A673 (cell line): ENCODE results near the gene ASB6. TPM values are rescaled to one million over a fixed set of nuclear protein-coding genes. Genes with fewer than 3 reads are reported as not detected.
A peak's percentile ranks its signal among the peaks of the same experiment; 100 is the strongest.

Source experiments
- BruUV-seq: library from RNA; stranded (reverse); fragments of 400-500 nt; replicated peaks from 2 replicates; lab custom pipeline; 2021; lab: Mats Ljungman, UMichigan
- CTCF ChIA-PET: fragments of 300-600 bp; sonication (Branson Sonifier 250); formaldehyde crosslinking; loops from one replicate; lab custom pipeline; 2022; ENCODE audit warnings: antibody characterized with exemption; lab: Charles Lee
- POLR2A ChIA-PET: fragments of 300-600 bp; sonication (Branson Sonifier 250); formaldehyde crosslinking; loops from one replicate; lab custom pipeline; 2022; ENCODE audit warnings: antibody characterized with exemption; ENCODE audit not compliant: low non-redundant PET; lab: Charles Lee
- DNase-seq: peaks from one replicate; pipeline ENCODE4 v3.0.0-alpha.2; 2015; ENCODE audit warnings: low spot score
- H3K27ac ChIP-seq: fragments of 200-600 bp; sonication (generic); 2 replicates; pipeline ENCODE4 v1.5.1; 2016; ENCODE audit warnings: mixed run types, low read depth, mild to moderate bottlenecking, mixed read lengths, antibody characterized with exemption, low read length; ENCODE audit not compliant: poor library complexity, severe bottlenecking
- H3K27me3 ChIP-seq: fragments of 200-600 bp; sonication (generic); replicated peaks from 2 replicates; pipeline ENCODE4 v1.6.1; 2017; ENCODE audit warnings: mixed run types, low read depth, mild to moderate bottlenecking, mixed read lengths, antibody characterized with exemption, low read length; ENCODE audit not compliant: insufficient read depth, poor library complexity
- H3K36me3 ChIP-seq: fragments of 200-600 bp; sonication (generic); 2 replicates; pipeline ENCODE4 v1.6.1; 2016; ENCODE audit warnings: mixed run types, mild to moderate bottlenecking, mixed read lengths, antibody characterized with exemption, low read length; ENCODE audit not compliant: insufficient read depth, poor library complexity, severe bottlenecking
- H3K4me1 ChIP-seq: fragments of 200-600 bp; sonication (generic); 2 replicates; pipeline ENCODE4 v1.6.1; 2017; ENCODE audit warnings: mixed run types, mild to moderate bottlenecking, mixed read lengths, antibody characterized with exemption, low read length; ENCODE audit not compliant: insufficient read depth, poor library complexity, severe bottlenecking
- H3K4me3 ChIP-seq: fragments of 200-600 bp; sonication (generic); 2 replicates; pipeline ENCODE4 v1.5.1; 2016; ENCODE audit warnings: low read depth, mixed run types, mild to moderate bottlenecking, mixed read lengths, low read length; ENCODE audit not compliant: poor library complexity, severe bottlenecking
- H3K9me3 ChIP-seq: fragments of 200-600 bp; sonication (generic); 2 replicates; pipeline ENCODE4 v1.6.1; 2016; ENCODE audit warnings: mixed run types, low read depth, mild to moderate bottlenecking, mixed read lengths, antibody characterized with exemption, low read length; ENCODE audit not compliant: poor library complexity, severe bottlenecking
- EZH2 ChIP-seq: fragments of 200-600 bp; sonication (generic); IDR thresholded peaks from 2 replicates; pipeline ENCODE4 v1.6.1; 2017; ENCODE audit warnings: borderline replicate concordance, low read depth, mild to moderate bottlenecking, mixed read lengths, antibody characterized with exemption, low read length; ENCODE audit not compliant: poor library complexity, severe bottlenecking
- intact Hi-C: fragments of 100-400 bp; cut with micrococcal nuclease; formaldehyde crosslinking; loops from one replicate; pipeline ENCODE4 v1.10.0; 2022; ENCODE audit not compliant: unreplicated experiment
- total RNA-seq: library from RNA; stranded (reverse); gene quantifications from 2 replicates; pipeline ENCODE4 v1.2.3, GENCODE V29; 2021
- TF ChIP-seq, protein P1 (sequence below): fragments of 300-800, 200-600 bp; sonication (generic); conservative IDR thresholded peaks from 2 replicates; pipeline ENCODE4 v1.5.1; 2017; ENCODE audit warnings: low read depth, mild to moderate bottlenecking, antibody characterized with exemption, low read length, moderate library complexity, mixed read lengths

Gene ASB6
- total RNA-seq, 1 experiment from 2014 or later = 36.5 TPM

DNA sequence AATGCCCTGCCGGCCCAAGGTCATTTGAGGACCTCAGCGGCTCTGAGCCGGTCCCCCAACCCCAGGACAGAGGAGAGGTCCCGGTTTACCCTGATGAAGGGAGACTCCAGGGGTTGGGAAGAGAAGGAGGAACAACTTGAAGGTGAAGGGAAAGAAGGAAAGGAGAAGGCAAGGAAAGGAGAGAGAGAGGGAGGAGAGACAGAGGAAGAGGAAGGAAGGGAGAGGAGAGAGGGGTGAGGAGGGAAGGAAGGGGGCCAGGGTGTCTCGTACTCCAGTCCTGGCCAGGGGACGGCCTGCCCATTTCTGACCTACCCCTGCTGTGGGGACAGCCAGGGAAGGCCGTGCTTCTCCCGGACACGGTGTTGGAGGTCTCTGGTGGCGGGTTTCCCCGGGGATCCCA is 25.4 kb upstream of the ASB6 start:
- BruUV-seq = no TSS peak
- intact Hi-C loops = no loop called here
- Histone ChIP-seq H3K27me3 (no peaks in the 10 kb centered on the region), H3K4me1 (peaks cover 46% of the 10 kb centered on the region), H3K4me3 (peak overlapping the region; percentile 54), H3K36me3 (no peaks in the 10 kb centered on the region), H3K27ac (peak overlapping the region; percentile 58), H3K9me3 (no peaks in the 10 kb centered on the region)
- POLR2A ChIA-PET = no interaction called here
- DNase-seq = no peak
- TF ChIP-seq EZH2 = no peak
- TF ChIP-seq, protein P1, sequence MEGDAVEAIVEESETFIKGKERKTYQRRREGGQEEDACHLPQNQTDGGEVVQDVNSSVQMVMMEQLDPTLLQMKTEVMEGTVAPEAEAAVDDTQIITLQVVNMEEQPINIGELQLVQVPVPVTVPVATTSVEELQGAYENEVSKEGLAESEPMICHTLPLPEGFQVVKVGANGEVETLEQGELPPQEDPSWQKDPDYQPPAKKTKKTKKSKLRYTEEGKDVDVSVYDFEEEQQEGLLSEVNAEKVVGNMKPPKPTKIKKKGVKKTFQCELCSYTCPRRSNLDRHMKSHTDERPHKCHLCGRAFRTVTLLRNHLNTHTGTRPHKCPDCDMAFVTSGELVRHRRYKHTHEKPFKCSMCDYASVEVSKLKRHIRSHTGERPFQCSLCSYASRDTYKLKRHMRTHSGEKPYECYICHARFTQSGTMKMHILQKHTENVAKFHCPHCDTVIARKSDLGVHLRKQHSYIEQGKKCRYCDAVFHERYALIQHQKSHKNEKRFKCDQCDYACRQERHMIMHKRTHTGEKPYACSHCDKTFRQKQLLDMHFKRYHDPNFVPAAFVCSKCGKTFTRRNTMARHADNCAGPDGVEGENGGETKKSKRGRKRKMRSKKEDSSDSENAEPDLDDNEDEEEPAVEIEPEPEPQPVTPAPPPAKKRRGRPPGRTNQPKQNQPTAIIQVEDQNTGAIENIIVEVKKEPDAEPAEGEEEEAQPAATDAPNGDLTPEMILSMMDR = no peak
- CTCF ChIA-PET = no interaction called here

DNA sequence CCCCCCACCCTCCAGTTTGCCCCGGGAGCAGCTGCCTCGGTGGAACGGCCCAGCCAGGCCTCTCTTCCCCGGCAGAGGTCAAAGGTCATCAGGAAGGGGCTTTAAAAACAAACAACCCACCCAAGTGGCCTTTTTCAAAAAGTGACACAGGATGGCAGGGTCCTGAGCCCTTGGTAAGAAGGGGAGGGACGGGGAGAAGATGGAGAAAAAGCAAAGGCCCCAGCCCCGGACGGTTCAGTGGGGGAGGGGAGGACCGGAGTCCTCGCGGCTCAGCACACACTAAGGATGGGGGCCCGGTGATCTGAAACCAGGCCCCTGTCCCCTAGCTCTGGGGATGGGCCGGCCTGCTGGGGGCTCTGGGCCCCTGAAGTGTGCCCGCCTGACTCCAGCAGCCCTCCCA is 24.6 kb upstream of the ASB6 start:
- TF ChIP-seq EZH2 = no peak
- TF ChIP-seq, protein P1 = no peak
- intact Hi-C loops = no loop called here
- Histone ChIP-seq H3K27ac (no peak overlapping the region), H3K4me1 (peaks cover 45% of the 10 kb centered on the region), H3K27me3 (no peaks in the 10 kb centered on the region), H3K4me3 (peak overlapping the region; percentile 54), H3K9me3 (no peaks in the 10 kb centered on the region), H3K36me3 (no peaks in the 10 kb centered on the region)
- no TSS peak for BruUV-seq
- CTCF ChIA-PET = no interaction called here
- DNase-seq = no peak
- POLR2A ChIA-PET = no interaction called here

DNA sequence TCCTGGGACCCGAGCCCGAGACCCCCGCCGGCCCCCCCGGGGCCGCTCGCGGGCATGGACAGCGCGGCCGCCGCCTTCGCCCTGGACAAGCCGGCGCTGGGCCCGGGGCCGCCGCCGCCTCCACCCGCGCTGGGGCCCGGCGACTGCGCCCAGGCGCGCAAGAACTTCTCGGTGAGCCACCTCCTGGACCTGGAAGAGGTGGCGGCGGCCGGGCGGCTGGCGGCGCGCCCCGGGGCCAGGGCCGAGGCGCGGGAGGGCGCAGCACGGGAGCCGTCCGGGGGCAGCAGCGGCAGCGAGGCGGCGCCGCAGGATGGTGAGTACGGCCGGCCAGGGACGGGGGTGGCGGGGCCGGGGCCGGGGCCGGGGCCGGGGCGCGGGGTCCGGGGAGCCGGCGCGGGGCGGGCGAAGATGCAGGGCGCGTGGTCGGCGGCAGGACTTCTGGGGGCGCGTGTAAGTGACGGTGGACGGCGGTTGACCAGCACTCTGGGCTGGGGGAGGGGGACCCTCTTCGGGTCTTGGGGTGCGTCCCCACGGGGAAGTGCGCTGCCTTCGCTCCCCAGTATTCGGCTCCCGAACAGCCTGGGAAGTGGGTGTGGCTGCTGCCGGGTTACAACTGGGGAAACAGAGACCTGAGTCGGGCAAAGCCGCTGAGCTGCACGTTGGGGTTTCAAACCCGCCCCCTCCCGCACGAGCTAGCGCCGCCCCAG is 24.0 kb upstream of the ASB6 start:
- ChIA-PET POLR2A (no interaction called here), CTCF (interaction anchor here (0.6 to 0.7 kb wide), 2 partner anchors 61 to 845 kb away, joined by 3 read pairs; no protein-coding TSS in a partner anchor)
- TF ChIP-seq, protein P1 = no peak
- TF ChIP-seq EZH2 = no peak
- peak overlapping the region; percentile 54 for H3K4me3 ChIP-seq
- H3K36me3 ChIP-seq = no peaks in the 10 kb centered on the region
- BruUV-seq = no TSS peak
- intact Hi-C loops = no loop called here
- peaks cover 39% of the 10 kb centered on the region for H3K4me1 ChIP-seq
- no peaks in the 10 kb centered on the region for H3K9me3 ChIP-seq
- DNase-seq = no peak
- H3K27me3 ChIP-seq = no peaks in the 10 kb centered on the region
- peak overlapping the region; percentile 42 for H3K27ac ChIP-seq
